HUES48 (cell line): Measurements from ENCODE around the gene FCRLB.

Experiments used
- H3K27ac ChIP-seq: one replicate; pipeline ENCODE4 v1.7.0; 2013; ENCODE audit warnings: low read depth, low read length, inconsistent platforms
- H3K27me3 ChIP-seq: 2 replicates; pipeline ENCODE4 v1.6.1; 2013; ENCODE audit warnings: mild to moderate bottlenecking, low read length; ENCODE audit not compliant: control insufficient read depth, insufficient read depth
- H3K36me3 ChIP-seq: 2 replicates; pipeline ENCODE4 v1.6.1; 2013; ENCODE audit warnings: low read length; ENCODE audit not compliant: control insufficient read depth, insufficient read depth
- H3K4me1 ChIP-seq: 2 replicates; pipeline ENCODE4 v1.6.1; 2013; ENCODE audit warnings: mild to moderate bottlenecking, low read length; ENCODE audit not compliant: control insufficient read depth, insufficient read depth
- H3K4me3 ChIP-seq: 2 replicates; pipeline ENCODE4 v1.5.1; 2013; ENCODE audit warnings: mild to moderate bottlenecking, low read depth, low read length
- H3K9ac ChIP-seq: 2 replicates; pipeline ENCODE4 v1.6.1; 2013; ENCODE audit warnings: mild to moderate bottlenecking, low read depth, low read length, moderate library complexity
- H3K9me3 ChIP-seq: 2 replicates; pipeline ENCODE4 v1.6.1; 2013; ENCODE audit warnings: low read length; ENCODE audit not compliant: control insufficient read depth, insufficient read depth

FCRLB gene

DNA sequence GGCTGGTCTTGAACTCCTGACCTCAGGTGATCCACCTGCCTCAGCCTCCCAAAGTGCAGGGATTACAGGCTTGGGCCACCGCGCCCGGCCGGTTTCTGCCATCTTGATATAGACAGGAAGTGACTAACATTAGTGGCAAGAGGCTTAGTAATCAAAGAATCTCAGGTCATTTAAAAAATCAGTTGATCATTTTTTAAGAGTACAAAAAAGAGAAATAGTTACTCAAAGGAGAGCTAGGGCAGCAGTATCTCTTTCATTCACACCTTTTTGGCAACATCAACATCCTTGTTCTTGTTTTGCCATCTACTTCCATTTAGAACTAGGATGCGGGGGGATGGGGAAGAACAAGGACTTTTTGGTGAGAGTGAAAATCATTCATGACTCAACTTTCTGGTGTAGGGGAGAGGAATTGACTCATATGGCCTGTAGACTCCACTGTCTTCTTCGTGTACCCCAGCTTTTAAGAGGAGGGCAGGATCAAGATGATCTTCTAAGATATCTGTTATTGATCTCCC lies 8.8 kb downstream of the FCRLB start:
- Histone ChIP-seq H3K27ac (no peak overlapping the region), H3K9ac (no peak overlapping the region), H3K4me3 (no peak overlapping the region), H3K4me1 (peaks cover 21% of the 10 kb centered on the region), H3K36me3 (no peaks in the 10 kb centered on the region), H3K9me3 (no peaks in the 10 kb centered on the region), H3K27me3 (peaks cover 25% of the 10 kb centered on the region)

DNA sequence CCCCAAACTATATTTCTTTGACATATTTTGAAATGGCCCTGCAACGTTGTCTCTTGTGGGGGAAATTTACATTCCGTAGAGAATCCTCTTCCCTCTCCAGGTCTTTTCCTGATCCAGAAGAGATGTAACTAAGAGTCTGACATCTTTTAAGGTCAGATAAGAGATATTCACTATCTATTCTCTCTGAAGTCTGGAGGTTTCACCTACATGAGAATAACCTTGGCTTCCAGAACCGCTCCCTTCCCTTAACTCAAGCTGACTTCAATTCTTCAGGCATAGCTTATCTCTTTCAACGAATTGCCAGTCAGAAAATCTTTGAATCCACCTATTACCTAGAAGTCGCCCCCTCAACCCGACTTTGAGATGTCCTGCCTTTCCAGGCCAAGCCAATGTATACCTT lies 9.9 kb downstream of the FCRLB start:
- H3K27me3 ChIP-seq, result peaks cover 14% of the 10 kb centered on the region
- no peak overlapping the region for H3K4me3 ChIP-seq
- H3K4me1 ChIP-seq, result peaks cover 27% of the 10 kb centered on the region
- no peaks in the 10 kb centered on the region for H3K9me3 ChIP-seq
- H3K36me3 ChIP-seq, result no peaks in the 10 kb centered on the region
- no peak overlapping the region for H3K27ac ChIP-seq
- H3K9ac ChIP-seq, result no peak overlapping the region

DNA sequence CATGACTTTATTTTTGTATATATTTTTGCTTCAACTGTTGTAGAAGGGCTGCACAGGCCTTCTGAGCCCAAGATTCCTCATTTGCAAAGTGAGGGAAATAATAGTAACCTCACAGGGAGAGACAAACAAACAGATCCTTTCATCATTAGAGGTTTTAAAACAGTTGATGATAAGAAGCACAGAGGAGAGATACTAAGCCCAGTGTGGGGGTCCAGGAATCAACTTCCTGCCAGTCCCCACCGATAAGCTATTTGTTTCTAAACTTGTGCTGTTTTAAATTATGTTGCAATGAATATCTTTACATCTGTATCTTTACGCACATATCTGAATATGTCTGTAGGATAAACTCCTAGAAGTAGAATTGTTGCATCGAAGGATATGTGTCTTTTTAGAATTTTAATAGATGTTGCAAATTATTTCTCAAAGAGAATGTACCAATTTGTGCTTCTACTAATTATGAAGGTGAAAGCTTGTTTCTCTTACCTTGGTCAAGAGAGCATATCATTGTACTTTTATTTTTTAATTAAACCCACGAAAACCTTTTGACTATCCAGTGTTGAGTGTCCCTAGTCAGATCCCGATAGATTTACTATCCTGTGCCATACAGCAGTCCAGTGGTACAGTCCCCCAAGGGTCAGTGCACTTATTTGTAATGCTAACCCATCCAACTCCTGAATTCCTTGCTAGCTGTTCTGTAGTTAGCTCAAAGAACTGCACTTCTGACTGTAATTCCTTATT lies 10.8 kb downstream of the FCRLB start:
- H3K4me1 ChIP-seq, result peaks cover 36% of the 10 kb centered on the region
- H3K36me3 ChIP-seq, result no peaks in the 10 kb centered on the region
- H3K27ac ChIP-seq, result no peak overlapping the region
- no peak overlapping the region for H3K4me3 ChIP-seq
- H3K9me3 ChIP-seq, result no peaks in the 10 kb centered on the region
- peaks cover 8% of the 10 kb centered on the region for H3K27me3 ChIP-seq
- no peak overlapping the region for H3K9ac ChIP-seq

DNA sequence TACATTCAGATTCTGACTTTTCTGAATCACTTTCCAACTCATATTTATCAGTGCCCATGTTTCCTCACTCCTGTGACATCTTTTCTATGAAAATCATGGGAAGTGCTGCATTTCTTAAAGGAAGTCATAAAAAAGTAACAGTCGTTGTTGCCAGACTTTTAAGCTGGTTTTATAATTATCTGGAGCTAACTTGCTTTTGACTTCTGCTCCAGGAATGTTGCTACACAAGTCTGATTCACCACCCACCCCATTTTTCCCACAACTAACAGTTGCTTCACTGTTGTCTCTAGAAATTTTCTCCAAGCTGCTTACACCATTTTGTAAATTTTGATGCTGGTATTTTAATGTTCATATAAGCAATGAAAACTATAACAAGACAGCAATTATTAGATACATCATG lies 12.2 kb downstream of the FCRLB start:
- Histone ChIP-seq H3K27ac (no peak overlapping the region), H3K9ac (no peak overlapping the region), H3K27me3 (peaks cover 3% of the 10 kb centered on the region), H3K36me3 (no peaks in the 10 kb centered on the region), H3K9me3 (no peaks in the 10 kb centered on the region), H3K4me1 (peaks cover 42% of the 10 kb centered on the region), H3K4me3 (no peak overlapping the region)

DNA sequence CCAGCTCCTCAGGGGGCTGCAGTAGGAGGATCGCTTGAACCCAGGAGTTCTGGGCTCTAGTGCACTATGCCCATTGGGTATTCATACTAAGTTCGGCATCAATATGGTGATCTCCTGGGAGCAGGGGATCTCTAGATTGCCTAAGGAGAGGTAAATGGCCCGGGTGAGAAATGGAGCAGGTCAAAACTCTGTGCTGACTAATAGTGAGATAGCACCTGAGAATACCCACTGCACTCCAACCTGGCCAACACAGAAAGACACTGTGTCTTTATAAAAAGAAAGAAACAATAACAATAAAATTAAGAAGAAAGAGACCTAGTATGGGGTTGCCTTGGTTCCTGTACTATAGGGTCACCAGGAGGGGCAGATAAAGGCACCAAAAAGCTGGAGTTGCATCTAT lies 14.5 kb downstream of the FCRLB start:
- H3K4me1 ChIP-seq, result peaks cover 33% of the 10 kb centered on the region
- H3K27me3 ChIP-seq, result no peaks in the 10 kb centered on the region
- no peaks in the 10 kb centered on the region for H3K36me3 ChIP-seq
- H3K27ac ChIP-seq, result no peak overlapping the region
- H3K9ac ChIP-seq, result no peak overlapping the region
- H3K4me3 ChIP-seq, result peak overlapping the region; percentile 16; the same call in 1 of the 2 replicates
- H3K9me3 ChIP-seq, result no peaks in the 10 kb centered on the region

DNA sequence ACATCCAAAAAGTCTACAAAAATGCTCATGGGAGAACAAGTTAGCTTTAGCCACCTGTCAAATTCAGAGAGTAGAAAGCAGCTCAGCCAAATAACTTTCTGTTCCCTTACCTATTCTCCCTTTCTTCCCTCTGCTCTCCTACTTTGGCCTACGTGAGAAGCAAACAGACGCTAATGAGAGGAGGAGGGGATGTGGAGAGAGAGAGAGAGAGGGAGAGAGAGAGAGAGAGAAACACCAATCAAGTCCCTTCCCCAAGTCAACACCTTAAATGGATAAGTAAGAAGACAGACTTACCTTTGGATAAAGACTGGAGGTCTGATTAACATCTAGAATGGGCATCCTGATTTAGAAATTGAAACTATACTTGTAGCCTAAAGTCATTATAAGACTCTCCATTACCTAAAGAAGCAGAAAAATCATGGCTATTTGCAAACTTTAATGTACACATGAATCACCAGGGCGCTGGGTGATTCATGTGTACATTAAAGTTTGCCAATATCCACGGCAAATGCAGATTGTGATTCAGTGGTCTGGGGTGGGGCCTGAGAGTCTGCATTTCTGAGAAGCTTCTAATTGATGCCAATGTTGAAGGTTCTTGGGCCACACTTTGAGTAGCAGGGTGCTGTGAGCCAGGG lies 15.1 kb downstream of the FCRLB start:
- no peak overlapping the region for H3K9ac ChIP-seq
- H3K4me3 ChIP-seq, result peak overlapping the region; percentile 16; the same call in 1 of the 2 replicates
- peaks cover 29% of the 10 kb centered on the region for H3K4me1 ChIP-seq
- H3K27me3 ChIP-seq, result no peaks in the 10 kb centered on the region
- H3K9me3 ChIP-seq, result no peaks in the 10 kb centered on the region
- no peaks in the 10 kb centered on the region for H3K36me3 ChIP-seq
- H3K27ac ChIP-seq, result no peak overlapping the region

DNA sequence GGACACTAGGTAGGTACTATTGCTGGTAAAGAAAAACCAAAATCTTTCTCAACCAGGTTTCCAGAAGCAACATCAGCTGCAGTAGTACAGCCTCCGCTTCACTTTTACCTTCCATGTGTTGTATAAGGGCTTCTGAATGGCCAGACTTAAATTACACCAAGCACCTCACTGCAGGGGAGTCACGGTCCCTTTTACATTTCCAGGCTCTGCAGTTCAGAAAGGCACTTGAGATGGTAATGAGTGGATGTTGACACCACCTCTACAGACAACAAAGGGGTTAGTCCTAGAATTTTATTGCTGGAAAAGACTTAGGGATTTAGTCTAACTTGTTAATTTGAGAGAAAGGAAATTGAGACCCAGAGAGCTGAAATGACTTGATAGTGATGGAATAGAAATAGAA lies 16.3 kb downstream of the FCRLB start:
- Histone ChIP-seq H3K36me3 (no peaks in the 10 kb centered on the region), H3K4me3 (peak overlapping the region; percentile 4; the same call in 1 of the 2 replicates), H3K9ac (no peak overlapping the region), H3K4me1 (peaks cover 27% of the 10 kb centered on the region), H3K27ac (peak overlapping the region; percentile 64), H3K9me3 (no peaks in the 10 kb centered on the region), H3K27me3 (no peaks in the 10 kb centered on the region)

DNA sequence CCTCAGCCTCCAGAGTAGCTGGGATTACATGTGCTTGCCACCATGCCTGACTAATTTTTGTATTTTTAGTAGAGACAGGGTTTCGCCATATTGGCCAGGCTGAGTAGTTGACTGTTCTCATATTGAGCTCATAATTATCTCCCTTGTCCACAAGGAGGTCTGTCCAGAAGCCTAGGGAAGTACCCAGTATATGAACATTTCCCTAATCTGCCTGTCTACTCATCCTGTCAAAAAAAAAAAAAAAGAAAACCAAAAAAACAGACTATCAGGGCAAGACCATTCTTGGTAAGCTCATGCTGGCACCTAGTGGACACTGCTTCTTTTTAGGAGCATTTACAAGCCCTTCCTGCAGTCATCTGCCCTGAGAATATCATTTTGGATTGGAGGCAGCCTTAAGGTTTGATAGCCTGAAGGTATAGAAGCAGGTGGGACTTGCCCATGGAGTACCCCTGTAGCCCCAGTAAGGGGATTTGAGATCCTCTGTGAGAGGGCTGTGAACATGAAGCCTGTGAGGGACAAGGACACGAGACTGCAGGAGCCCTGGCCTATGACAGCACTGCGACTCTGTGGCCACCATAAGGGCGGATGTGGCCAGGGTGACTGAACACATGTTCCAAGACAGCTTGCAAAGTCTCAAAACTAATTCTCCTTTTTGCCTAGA lies 17.4 kb downstream of the FCRLB start:
- Histone ChIP-seq H3K36me3 (no peaks in the 10 kb centered on the region), H3K27me3 (no peaks in the 10 kb centered on the region), H3K9me3 (no peaks in the 10 kb centered on the region), H3K9ac (no peak overlapping the region), H3K27ac (no peak overlapping the region), H3K4me3 (no peak overlapping the region), H3K4me1 (peaks cover 27% of the 10 kb centered on the region)

DNA sequence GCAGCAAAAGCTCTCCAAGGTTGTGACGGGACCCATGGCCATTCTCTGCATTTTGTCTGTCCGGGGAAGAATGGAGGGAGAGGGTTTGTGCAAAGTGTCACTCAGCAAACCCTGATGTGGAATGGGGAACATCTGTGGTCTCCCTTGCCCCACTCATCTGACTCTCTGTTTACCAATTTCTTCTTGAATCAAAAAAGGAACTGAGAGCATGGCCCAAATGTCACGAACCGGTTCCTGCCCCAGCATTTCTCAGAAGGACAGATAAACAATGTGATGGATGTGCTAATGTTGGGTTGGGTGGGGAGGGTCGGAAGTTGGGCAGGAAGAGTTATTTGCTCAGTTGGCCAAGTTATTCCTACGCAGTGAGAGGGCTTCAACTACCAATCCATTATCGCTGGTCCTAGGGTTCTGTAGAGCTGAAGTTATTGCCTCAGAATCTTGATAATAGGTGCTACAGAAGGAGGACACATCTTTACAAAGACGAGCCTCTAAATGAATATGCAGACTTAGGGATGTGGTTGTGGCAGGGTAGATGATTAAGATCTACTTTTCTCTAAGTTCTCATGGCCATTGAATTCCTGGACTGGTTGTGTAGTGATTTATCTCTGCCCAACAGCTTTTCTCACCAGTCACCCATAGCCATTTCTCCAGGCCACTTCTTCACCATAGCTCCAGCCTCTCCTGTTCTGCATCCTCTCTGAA lies 18.7 kb downstream of the FCRLB start:
- Histone ChIP-seq H3K9ac (no peak overlapping the region), H3K27ac (no peak overlapping the region)

DNA sequence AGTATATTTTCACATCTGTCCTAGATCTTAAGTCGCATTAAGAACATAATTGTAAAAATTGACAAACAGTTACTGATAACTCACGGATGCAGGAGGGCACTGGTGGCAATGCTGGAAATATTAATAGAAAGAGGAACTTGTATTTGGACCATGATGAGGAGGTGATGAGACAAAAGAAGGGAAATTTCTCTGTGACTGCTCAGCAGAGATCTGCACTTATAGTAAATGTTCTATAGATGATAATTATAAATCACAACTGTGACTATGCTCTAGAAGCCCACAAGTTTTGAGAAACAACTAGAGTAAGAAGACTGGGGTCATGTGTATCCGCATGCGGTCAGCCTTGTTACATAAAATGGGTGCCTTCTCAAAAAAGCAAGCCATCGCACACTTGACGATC lies 19.6 kb downstream of the FCRLB start:
- no peaks in the 10 kb centered on the region for H3K27me3 ChIP-seq
- H3K4me1 ChIP-seq, result peaks cover 24% of the 10 kb centered on the region
- H3K9ac ChIP-seq, result no peak overlapping the region
- H3K4me3 ChIP-seq, result no peak overlapping the region
- no peak overlapping the region for H3K27ac ChIP-seq
- H3K36me3 ChIP-seq, result no peaks in the 10 kb centered on the region
- no peaks in the 10 kb centered on the region for H3K9me3 ChIP-seq

More for the DNA sequence above, 18.7 kb downstream of the FCRLB start:
- Histone ChIP-seq H3K4me3 (no peak overlapping the region), H3K27me3 (no peaks in the 10 kb centered on the region), H3K4me1 (peaks cover 27% of the 10 kb centered on the region), H3K9me3 (no peaks in the 10 kb centered on the region), H3K36me3 (no peaks in the 10 kb centered on the region)
